ENCODE results near the gene PPP2R5A.
"Not testable (repeated sequence)": the region's sequence is repeated elsewhere in the genome, so short reads cannot be mapped to it uniquely, and the experiment has no call there.

The PPP2R5A gene

DNA sequence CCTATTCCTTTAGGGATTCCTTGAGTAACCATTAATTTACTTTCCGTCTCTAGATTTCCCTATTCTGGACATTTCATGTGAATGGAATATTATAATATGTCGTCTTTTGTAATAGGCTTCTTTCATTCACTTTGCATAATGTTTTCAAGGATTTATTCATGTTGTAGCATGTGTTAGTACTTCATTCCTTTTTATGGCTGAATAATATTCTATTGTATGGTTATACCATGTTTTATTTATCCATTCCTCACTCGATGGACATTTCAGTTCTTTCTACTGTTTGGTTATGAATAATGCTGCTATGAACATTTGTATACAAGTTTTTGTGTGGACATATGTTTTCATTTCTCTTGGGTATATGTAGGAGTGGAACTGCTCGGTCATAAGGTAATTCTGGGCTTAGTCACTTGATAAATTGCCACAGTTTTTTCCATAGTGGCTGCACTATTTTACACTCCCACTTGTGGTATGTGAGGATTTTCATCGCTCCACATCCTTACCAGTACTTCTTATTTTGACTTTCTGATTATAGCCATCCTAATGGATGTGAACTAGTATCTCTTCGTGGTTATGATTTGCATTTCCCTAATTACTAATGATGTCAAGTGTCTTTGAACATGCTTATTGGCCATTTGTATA is 17.7 kb downstream of the PPP2R5A start:
- in situ Hi-C loops (cut with MboI; ENCODE audit: low pct_unique_long_range_greater_than_20kb, low sequenced_read_pairs, unreplicated experiment), result no loop called here
- no peak for DNase-seq (ENCODE audit: low spot score)
- TF ChIP-seq, protein P1, sequence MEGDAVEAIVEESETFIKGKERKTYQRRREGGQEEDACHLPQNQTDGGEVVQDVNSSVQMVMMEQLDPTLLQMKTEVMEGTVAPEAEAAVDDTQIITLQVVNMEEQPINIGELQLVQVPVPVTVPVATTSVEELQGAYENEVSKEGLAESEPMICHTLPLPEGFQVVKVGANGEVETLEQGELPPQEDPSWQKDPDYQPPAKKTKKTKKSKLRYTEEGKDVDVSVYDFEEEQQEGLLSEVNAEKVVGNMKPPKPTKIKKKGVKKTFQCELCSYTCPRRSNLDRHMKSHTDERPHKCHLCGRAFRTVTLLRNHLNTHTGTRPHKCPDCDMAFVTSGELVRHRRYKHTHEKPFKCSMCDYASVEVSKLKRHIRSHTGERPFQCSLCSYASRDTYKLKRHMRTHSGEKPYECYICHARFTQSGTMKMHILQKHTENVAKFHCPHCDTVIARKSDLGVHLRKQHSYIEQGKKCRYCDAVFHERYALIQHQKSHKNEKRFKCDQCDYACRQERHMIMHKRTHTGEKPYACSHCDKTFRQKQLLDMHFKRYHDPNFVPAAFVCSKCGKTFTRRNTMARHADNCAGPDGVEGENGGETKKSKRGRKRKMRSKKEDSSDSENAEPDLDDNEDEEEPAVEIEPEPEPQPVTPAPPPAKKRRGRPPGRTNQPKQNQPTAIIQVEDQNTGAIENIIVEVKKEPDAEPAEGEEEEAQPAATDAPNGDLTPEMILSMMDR (IDR thresholded peaks at IDR 0.05; ENCODE audit: extremely low read depth, insufficient read depth, missing control alignments), result no peak

DNA sequence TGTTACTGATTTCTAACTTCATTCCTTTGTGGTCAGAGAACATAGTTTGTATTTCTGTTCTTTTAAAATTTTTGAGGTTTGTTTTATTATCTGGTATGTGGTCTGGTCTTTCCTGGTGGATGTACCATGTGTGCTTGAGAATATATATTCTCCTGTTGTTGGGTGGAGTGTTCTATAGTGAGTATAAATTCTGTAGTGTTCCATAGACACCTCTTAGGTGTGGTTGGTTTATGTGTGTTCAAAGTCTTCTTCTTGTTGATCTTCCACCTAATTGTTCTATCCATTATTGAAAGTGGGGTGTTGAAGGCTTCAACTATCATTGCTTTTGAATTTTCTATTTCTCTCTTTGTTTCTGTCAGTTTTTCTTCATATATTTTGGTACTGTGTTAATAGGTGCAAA is 20.1 kb downstream of the PPP2R5A start:
- in situ Hi-C loops (cut with MboI; ENCODE audit: low pct_unique_long_range_greater_than_20kb, low sequenced_read_pairs, unreplicated experiment), result no loop called here
- DNase-seq (ENCODE audit: low spot score), result no peak
- TF ChIP-seq, protein P1 (IDR thresholded peaks at IDR 0.05; ENCODE audit: extremely low read depth, insufficient read depth, missing control alignments), result no peak

GRCh38 chr1:212305984-212306452 is 20.8 kb downstream of the PPP2R5A start:
- not testable (repeated sequence) for DNase-seq (ENCODE audit: low spot score)

GRCh38 chr1:212309967-212310366 is 24.8 kb downstream of the PPP2R5A start:
- no peak for DNase-seq (ENCODE audit: low spot score)
- TF ChIP-seq, protein P1 (IDR thresholded peaks at IDR 0.05; ENCODE audit: extremely low read depth, insufficient read depth, missing control alignments), result no peak

More at GRCh38 chr1:212305984-212306452, 20.8 kb downstream of the PPP2R5A start:
- in situ Hi-C loops (cut with MboI; ENCODE audit: low pct_unique_long_range_greater_than_20kb, low sequenced_read_pairs, unreplicated experiment), result not testable (repeated sequence)

DNA sequence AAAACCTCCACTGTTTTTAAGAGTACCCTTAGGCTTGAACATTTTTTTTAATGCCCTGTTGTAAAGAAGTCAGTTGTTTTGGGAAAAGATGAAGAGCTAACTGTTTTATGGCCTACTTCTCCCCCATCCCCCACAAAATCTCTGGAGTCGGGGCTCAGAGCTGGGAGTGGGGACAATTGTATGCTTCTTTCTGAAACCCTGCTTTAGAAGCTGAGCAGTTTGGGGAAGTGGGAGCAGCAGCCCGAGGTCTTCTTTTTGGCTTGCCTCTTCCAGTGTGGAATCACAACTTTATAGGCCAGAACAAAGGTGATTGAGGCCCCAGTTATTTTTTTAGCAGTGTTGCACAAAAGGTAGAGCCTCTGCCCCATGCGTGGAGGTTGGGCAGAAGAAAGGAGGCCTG is 25.2 kb downstream of the PPP2R5A start:
- TF ChIP-seq, protein P1 (IDR thresholded peaks at IDR 0.05; ENCODE audit: extremely low read depth, insufficient read depth, missing control alignments), result no peak
- in situ Hi-C loops (cut with MboI; ENCODE audit: low pct_unique_long_range_greater_than_20kb, low sequenced_read_pairs, unreplicated experiment), result no loop called here
- DNase-seq (ENCODE audit: low spot score), result no peak

More at GRCh38 chr1:212309967-212310366, 24.8 kb downstream of the PPP2R5A start:
- in situ Hi-C loops (cut with MboI; ENCODE audit: low pct_unique_long_range_greater_than_20kb, low sequenced_read_pairs, unreplicated experiment), result no loop called here

DNA sequence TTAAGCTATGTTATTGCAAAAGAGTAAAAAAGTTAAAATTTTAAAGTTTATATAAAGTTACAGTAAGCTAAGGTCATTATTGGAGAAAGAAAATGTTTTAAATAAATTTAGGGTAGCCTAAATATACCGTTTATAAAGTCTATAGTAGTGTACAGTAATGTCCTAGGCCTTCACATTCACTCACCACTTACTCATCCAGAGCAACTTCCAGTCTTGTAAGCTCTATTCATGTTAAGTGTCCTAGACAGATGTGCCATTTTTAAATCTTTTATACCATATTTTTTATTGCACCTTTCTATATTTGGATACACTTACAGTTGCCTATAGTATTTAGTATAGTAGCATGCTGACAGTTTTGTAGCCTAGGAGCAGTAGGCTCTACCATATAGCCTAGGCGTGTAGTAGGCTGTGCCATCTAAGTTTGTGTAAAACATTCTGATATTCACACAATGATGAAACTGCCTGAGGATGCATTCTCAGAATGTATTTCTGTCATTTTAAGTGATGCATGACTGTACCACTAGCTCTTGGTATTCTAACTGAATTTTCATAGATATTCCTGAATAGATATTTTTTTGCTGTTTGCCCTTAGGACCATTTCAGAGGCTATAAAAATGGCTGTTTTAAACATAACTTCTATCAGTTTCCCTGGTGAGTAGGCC is 26.8 kb downstream of the PPP2R5A start:
- TF ChIP-seq, protein P1 (IDR thresholded peaks at IDR 0.05; ENCODE audit: extremely low read depth, insufficient read depth, missing control alignments), result no peak
- no peak for DNase-seq (ENCODE audit: low spot score)
- in situ Hi-C loops (cut with MboI; ENCODE audit: low pct_unique_long_range_greater_than_20kb, low sequenced_read_pairs, unreplicated experiment), result no loop called here

- in situ Hi-C loops (cut with MboI; ENCODE audit: low pct_unique_long_range_greater_than_20kb, low sequenced_read_pairs, unreplicated experiment), result no loop called here
- DNase-seq (ENCODE audit: low spot score), result no peak
- TF ChIP-seq, protein P1 (IDR thresholded peaks at IDR 0.05; ENCODE audit: extremely low read depth, insufficient read depth, missing control alignments), result no peak
Measured at GRCh38 chr1:212313616-212314015, 28.4 kb downstream of the PPP2R5A start.
